Large intestine (tissue), 3 donors: ENCODE data around the gene DIP2C. TPM values are rescaled to one million over a fixed set of nuclear protein-coding genes. Genes with fewer than 3 reads are reported as not detected.

ENCODE experiments used
- DNase-seq, 2 donors: peaks; one replicate each; pipeline versions ENCODE4 v3.0.0 to v3.0.0-alpha.2; 2013
- H3K27ac ChIP-seq: one replicate; pipeline ENCODE4 v1.5.1; 2013; ENCODE audit warnings: low read length
- H3K27me3 ChIP-seq: 2 replicates; pipeline ENCODE4 v1.6.1; 2013; ENCODE audit warnings: low read length; ENCODE audit not compliant: control insufficient read depth, insufficient read depth
- H3K36me3 ChIP-seq: 2 replicates; pipeline ENCODE4 v1.6.1; 2013; ENCODE audit warnings: low read length; ENCODE audit not compliant: control insufficient read depth, insufficient read depth
- H3K4me1 ChIP-seq: one replicate; pipeline ENCODE4 v1.6.1; 2013; ENCODE audit warnings: low read length; ENCODE audit not compliant: control insufficient read depth, insufficient read depth
- H3K4me3 ChIP-seq: one replicate; pipeline ENCODE4 v1.5.1; 2013; ENCODE audit warnings: low read length
- H3K9me3 ChIP-seq: one replicate; pipeline ENCODE4 v1.6.1; 2013; ENCODE audit warnings: mild to moderate bottlenecking, low read depth, low read length, moderate library complexity; ENCODE audit not compliant: control insufficient read depth
- WGBS: methylation state at CpG from one replicate; pipeline ENCODE4 v1.1.5; 2013; ENCODE audit warnings: low lambda C conversion rate; ENCODE audit not compliant: insufficient coverage; 5-methylcytosine and 5-hydroxymethylcytosine counted together
- polyA plus RNA-seq: library from polyadenylated mRNA; unstranded; fragments of 120-200 nt; gene quantifications from one replicate; pipeline ENCODE4 v1.2.1, GENCODE V29; 2013

DIP2C gene
- polyA plus RNA-seq, 1 donor: 16.5 TPM

- Histone ChIP-seq H3K4me3 (no peak overlapping the region), H3K9me3 (no peaks in the 10 kb centered on the region), H3K27me3 (no peaks in the 10 kb centered on the region), H3K36me3 (no peaks in the 10 kb centered on the region), H3K27ac (no peak overlapping the region), H3K4me1 (no peaks in the 10 kb centered on the region)
- no peak for DNase-seq
- 100% methylated on average over 4 of the region's 28 CpGs for WGBS
These were observed 94.7 kb downstream of the DIP2C start for GRCh38 chr10:594584-595270.

GRCh38 chr10:593901-594457, 95.5 kb downstream of the DIP2C start:
- no peaks in the 10 kb centered on the region for H3K27me3 ChIP-seq
- no peaks in the 10 kb centered on the region for H3K9me3 ChIP-seq
- H3K27ac ChIP-seq: no peak overlapping the region
- no peaks in the 10 kb centered on the region for H3K4me1 ChIP-seq
- no peak for DNase-seq
- no peak overlapping the region for H3K4me3 ChIP-seq
- WGBS: no CpG with 5 or more reads among the region's 17 CpGs
- H3K36me3 ChIP-seq: no peaks in the 10 kb centered on the region

GRCh38 chr10:593421-593820, 96.0 kb downstream of the DIP2C start:
- Histone ChIP-seq H3K4me1 (no peaks in the 10 kb centered on the region), H3K27ac (no peak overlapping the region), H3K27me3 (no peaks in the 10 kb centered on the region), H3K9me3 (no peaks in the 10 kb centered on the region), H3K4me3 (no peak overlapping the region), H3K36me3 (no peaks in the 10 kb centered on the region)
- DNase-seq: no peak
- WGBS: no CpG with 5 or more reads among the region's 15 CpGs

- H3K9me3 ChIP-seq: no peaks in the 10 kb centered on the region
- H3K4me3 ChIP-seq: no peak overlapping the region
- DNase-seq: no peak
- no peaks in the 10 kb centered on the region for H3K27me3 ChIP-seq
- no peaks in the 10 kb centered on the region for H3K4me1 ChIP-seq
- H3K27ac ChIP-seq: no peak overlapping the region
- WGBS: no CpG with 5 or more reads among the region's 7 CpGs
- no peaks in the 10 kb centered on the region for H3K36me3 ChIP-seq
These were observed 96.5 kb downstream of the DIP2C start for GRCh38 chr10:593016-593415.

- Histone ChIP-seq H3K9me3 (no peaks in the 10 kb centered on the region), H3K36me3 (no peaks in the 10 kb centered on the region), H3K27ac (no peak overlapping the region), H3K4me1 (no peaks in the 10 kb centered on the region), H3K27me3 (no peaks in the 10 kb centered on the region), H3K4me3 (no peak overlapping the region)
- no peak for DNase-seq
- no CpG with 5 or more reads among the region's 11 CpGs for WGBS
These were observed 97.8 kb downstream of the DIP2C start for GRCh38 chr10:591646-592045.

GRCh38 chr10:590721-591120, 98.7 kb downstream of the DIP2C start:
- H3K27me3 ChIP-seq: no peaks in the 10 kb centered on the region
- no peaks in the 10 kb centered on the region for H3K36me3 ChIP-seq
- H3K27ac ChIP-seq: no peak overlapping the region
- no peak for DNase-seq
- H3K4me3 ChIP-seq: no peak overlapping the region
- H3K4me1 ChIP-seq: no peaks in the 10 kb centered on the region
- 100% methylated on average over 1 of the region's 10 CpGs for WGBS
- H3K9me3 ChIP-seq: no peaks in the 10 kb centered on the region

- no peak for DNase-seq
- no CpG with 5 or more reads among the region's 21 CpGs for WGBS
- Histone ChIP-seq H3K27me3 (no peaks in the 10 kb centered on the region), H3K36me3 (no peaks in the 10 kb centered on the region), H3K4me3 (no peak overlapping the region), H3K27ac (no peak overlapping the region), H3K4me1 (no peaks in the 10 kb centered on the region), H3K9me3 (no peaks in the 10 kb centered on the region)
These were observed 99.3 kb downstream of the DIP2C start for GRCh38 chr10:589961-590680.

- Histone ChIP-seq H3K27me3 (no peaks in the 10 kb centered on the region), H3K9me3 (no peaks in the 10 kb centered on the region), H3K27ac (no peak overlapping the region), H3K36me3 (no peaks in the 10 kb centered on the region), H3K4me3 (no peak overlapping the region), H3K4me1 (no peaks in the 10 kb centered on the region)
- no peak for DNase-seq
- 20% methylated on average over 1 of the region's 27 CpGs for WGBS
These were observed 101.0 kb downstream of the DIP2C start for GRCh38 chr10:588246-589165.

- H3K27ac ChIP-seq: no peak overlapping the region
- H3K27me3 ChIP-seq: no peaks in the 10 kb centered on the region
- no peak overlapping the region for H3K4me3 ChIP-seq
- WGBS: no CpG with 5 or more reads among the region's 11 CpGs
- DNase-seq: no peak
- no peaks in the 10 kb centered on the region for H3K36me3 ChIP-seq
- no peaks in the 10 kb centered on the region for H3K9me3 ChIP-seq
- no peaks in the 10 kb centered on the region for H3K4me1 ChIP-seq
These were observed 102.8 kb downstream of the DIP2C start for GRCh38 chr10:586716-587115.

- DNase-seq: no peak
- Histone ChIP-seq H3K36me3 (no peaks in the 10 kb centered on the region), H3K4me3 (no peak overlapping the region), H3K9me3 (no peaks in the 10 kb centered on the region), H3K27me3 (no peaks in the 10 kb centered on the region), H3K27ac (no peak overlapping the region), H3K4me1 (no peaks in the 10 kb centered on the region)
- WGBS: no CpG with 5 or more reads among the region's 9 CpGs
These were observed 103.3 kb downstream of the DIP2C start for GRCh38 chr10:586151-586550.
